NCI-H1436 treated with DMSO at 0.1 percent for 48 hours (cell line): ENCODE measurements around the gene PDE4B.

ENCODE experiments used
- DNase-seq: peaks from one replicate; lab custom pipeline; 2025; lab: John Stamatoyannopoulos, UW

The PDE4B gene

GRCh38 chr1:65882076-65882475, 89.4 kb downstream of the PDE4B start:
- DNase-seq, result no peak

GRCh38 chr1:65889441-65889840, 96.7 kb downstream of the PDE4B start:
- no peak for DNase-seq

GRCh38 chr1:65890201-65890843, 97.6 kb downstream of the PDE4B start:
- DNase-seq, result no peak

- DNase-seq, result no peak
Observed at GRCh38 chr1:65894738-65895605, 102.3 kb downstream of the PDE4B start.

GRCh38 chr1:65896721-65897120, 104.0 kb downstream of the PDE4B start:
- no peak for DNase-seq

- DNase-seq, result no peak
Observed at GRCh38 chr1:65897485-65897884, 104.8 kb downstream of the PDE4B start.

GRCh38 chr1:65904681-65905083, 112.0 kb downstream of the PDE4B start:
- DNase-seq, result no peak

- DNase-seq, result no peak
Observed at GRCh38 chr1:65910432-65910831, 117.7 kb downstream of the PDE4B start.

- no peak for DNase-seq
Observed at GRCh38 chr1:65911679-65912078, 119.0 kb downstream of the PDE4B start.

- no peak for DNase-seq
Observed at GRCh38 chr1:65918564-65918963, 125.9 kb downstream of the PDE4B start.

- DNase-seq, result no peak
Observed at GRCh38 chr1:65921446-65921845, 128.8 kb downstream of the PDE4B start.

GRCh38 chr1:65924471-65924870, 131.8 kb downstream of the PDE4B start:
- no peak for DNase-seq

- no peak for DNase-seq
Observed at GRCh38 chr1:65938506-65938905, 145.8 kb downstream of the PDE4B start.

GRCh38 chr1:65939191-65939590, 146.5 kb downstream of the PDE4B start:
- no peak for DNase-seq

- no peak for DNase-seq
Observed at GRCh38 chr1:65939636-65940035, 146.9 kb downstream of the PDE4B start.

- DNase-seq, result no peak
Observed at GRCh38 chr1:65940126-65940525, 147.4 kb downstream of the PDE4B start.

- no peak for DNase-seq
Observed at GRCh38 chr1:65942476-65942875, 149.8 kb downstream of the PDE4B start.

GRCh38 chr1:65946376-65946775, 153.7 kb downstream of the PDE4B start:
- DNase-seq, result no peak

GRCh38 chr1:65946960-65947359, 154.3 kb downstream of the PDE4B start:
- no peak for DNase-seq

- no peak for DNase-seq
Observed at GRCh38 chr1:65948609-65949229, 156.0 kb downstream of the PDE4B start.

GRCh38 chr1:65949230-65949626, 156.5 kb downstream of the PDE4B start:
- DNase-seq, result no peak

GRCh38 chr1:65949933-65950332, 157.2 kb downstream of the PDE4B start:
- DNase-seq, result no peak

GRCh38 chr1:65952696-65953095, 160.0 kb downstream of the PDE4B start:
- DNase-seq, result no peak
